Iris pigment epithelial cell (primary cell): ENCODE measurements around the gene IFNB1.

ENCODE experiments used
- DNase-seq: peaks from one replicate; pipeline ENCODE4 v3.0.0-alpha.2; 2011; ENCODE audit warnings: low read depth

Gene IFNB1

GRCh38 chr9:21077781-21078180 lies at the start of gene IFNB1:
TSS of gene IFNB1 (minus strand) at chr9:21077942. CDS start at chr9:21077869, 73 bp downstream.
- no peak for DNase-seq

GRCh38 chr9:21121595-21122251 lies 44.0 kb upstream of the IFNB1 start:
- no peak for DNase-seq

DNA sequence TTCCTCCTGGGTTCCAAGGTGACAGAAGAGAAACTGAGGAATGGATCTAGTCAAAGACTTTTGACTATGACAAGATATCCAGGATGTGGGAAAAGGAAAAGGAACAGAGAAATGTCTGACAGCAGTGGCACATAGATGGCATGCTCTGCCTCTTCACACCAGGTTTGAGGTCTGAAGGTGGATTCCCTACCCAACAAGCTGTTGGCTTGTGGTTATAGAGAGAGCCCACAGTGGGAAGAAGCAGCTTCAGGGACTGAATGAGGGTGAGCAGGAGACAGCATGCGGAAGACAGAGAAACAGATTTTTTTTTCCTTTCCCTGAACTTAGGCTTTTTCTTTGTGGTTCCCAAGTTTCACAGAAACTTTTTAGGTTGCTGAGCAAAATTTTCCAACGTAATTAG lies 43.3 kb upstream of the IFNB1 start:
- no peak for DNase-seq

- no peak for DNase-seq
These were observed 41.5 kb upstream of the IFNB1 start for GRCh38 chr9:21119093-21119770.

DNA sequence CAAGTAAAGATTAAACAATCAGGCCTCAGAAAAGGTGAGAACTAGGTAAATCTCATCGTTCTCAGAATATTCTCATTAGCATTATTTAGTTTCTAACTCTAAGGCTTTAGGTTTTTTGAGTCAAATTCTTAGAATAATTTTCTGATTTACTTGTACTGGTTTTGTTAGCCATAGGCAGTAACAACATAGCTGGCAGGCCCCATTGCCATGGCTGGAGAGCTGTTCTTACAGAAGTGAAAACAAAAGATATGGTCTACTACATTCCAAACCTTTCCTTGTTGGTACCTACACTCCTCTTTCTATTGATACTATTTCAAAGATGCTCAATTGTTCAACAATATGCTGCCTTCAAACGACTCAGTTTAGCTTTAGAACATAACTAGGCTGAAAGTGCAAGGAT lies 36.6 kb upstream of the IFNB1 start:
- DNase-seq: no peak

GRCh38 chr9:21110708-21111576 lies 33.2 kb upstream of the IFNB1 start:
- peak; percentile 75 for DNase-seq

- no peak for DNase-seq
These were observed 27.0 kb upstream of the IFNB1 start for GRCh38 chr9:21104787-21105186.

GRCh38 chr9:21102305-21102704 lies 24.6 kb upstream of the IFNB1 start:
- DNase-seq: peak; percentile 36

DNA sequence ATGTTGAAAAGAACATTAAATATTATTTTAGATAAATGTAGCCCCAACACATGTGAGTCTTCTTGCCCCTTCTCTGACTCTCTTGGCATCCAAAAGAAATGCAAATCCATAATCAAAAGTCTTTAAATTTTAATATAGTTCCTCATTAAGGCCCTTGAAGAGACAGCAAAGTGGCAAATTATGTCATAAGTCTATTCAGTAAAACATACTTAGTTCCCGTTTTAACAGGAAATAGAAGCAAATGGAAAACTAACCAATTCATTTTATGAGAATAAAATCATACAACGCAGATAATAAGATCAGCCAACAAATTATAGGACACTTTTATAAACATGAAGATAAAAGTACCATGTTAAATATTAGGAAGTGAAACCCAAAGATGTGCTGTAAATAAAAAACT lies 20.1 kb upstream of the IFNB1 start:
- DNase-seq: no peak

DNA sequence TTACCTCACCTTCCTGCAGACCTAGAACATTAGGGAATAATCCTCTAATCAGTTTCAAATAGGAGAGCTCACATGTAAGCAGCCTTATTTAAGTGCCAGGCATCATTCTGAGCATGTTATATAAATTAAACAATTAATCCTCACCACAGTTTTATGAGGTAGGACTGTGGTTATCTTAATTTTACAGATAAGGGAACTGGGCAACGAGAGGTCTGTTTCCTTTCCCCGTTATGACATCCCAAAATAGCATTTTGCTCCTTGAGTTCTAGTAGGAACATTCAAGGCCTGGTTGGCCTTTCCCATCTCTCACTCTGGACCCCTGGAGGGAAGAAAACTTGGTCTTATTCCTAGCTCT lies 19.1 kb upstream of the IFNB1 start:
- no peak for DNase-seq

- peak; percentile 70 for DNase-seq
These were observed 18.6 kb upstream of the IFNB1 start for GRCh38 chr9:21096172-21096900.

GRCh38 chr9:21095561-21095960 lies 17.8 kb upstream of the IFNB1 start:
- no peak for DNase-seq

GRCh38 chr9:21086538-21086937 lies 8.8 kb upstream of the IFNB1 start:
- DNase-seq: no peak

GRCh38 chr9:21085005-21085404 lies 7.3 kb upstream of the IFNB1 start:
- DNase-seq: no peak

DNA sequence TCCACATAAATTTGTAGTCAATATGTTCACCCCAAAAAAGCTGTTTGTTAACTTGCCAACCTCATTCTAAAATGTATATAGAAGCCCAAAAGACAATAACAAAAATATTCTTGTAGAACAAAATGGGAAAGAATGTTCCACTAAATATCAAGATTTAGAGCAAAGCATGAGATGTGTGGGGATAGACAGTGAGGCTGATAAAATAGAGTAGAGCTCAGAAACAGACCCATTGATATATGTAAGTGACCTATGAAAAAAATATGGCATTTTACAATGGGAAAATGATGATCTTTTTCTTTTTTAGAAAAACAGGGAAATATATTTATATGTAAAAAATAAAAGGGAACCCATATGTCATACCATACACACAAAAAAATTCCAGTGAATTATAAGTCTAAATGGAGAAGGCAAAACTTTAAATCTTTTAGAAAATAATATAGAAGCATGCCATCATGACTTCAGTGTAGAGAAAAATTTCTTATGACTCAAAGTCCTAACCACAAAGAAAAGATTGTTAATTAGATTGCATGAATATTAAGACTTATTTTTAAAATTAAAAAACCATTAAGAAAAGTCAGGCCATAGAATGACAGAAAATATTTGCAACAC lies 6.6 kb upstream of the IFNB1 start:
- DNase-seq: no peak

GRCh38 chr9:21082671-21083070 lies 4.9 kb upstream of the IFNB1 start:
- DNase-seq: no peak

DNA sequence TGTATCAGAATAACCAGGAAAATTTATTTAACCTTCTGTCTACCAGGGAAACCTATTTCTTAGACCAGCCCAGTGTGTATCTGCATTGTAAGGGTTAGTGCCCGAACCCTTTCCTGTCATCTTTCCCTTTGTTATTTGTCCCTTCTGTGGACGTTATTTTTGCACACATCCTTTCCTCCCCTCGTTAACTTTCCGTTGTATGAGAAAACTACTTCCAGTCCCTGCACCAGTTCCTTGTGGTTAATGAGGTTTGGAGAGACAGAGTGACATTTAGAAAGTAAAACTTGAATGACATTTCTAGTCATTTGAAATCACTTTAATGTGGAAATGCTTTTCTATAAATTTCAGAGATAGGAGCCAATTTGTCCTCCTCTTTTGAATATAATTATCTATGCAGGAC lies 4.3 kb upstream of the IFNB1 start:
- DNase-seq: no peak

GRCh38 chr9:21081451-21081850 lies 3.7 kb upstream of the IFNB1 start:
- no peak for DNase-seq

GRCh38 chr9:21080793-21081192 lies 3.1 kb upstream of the IFNB1 start:
- no peak for DNase-seq

DNA sequence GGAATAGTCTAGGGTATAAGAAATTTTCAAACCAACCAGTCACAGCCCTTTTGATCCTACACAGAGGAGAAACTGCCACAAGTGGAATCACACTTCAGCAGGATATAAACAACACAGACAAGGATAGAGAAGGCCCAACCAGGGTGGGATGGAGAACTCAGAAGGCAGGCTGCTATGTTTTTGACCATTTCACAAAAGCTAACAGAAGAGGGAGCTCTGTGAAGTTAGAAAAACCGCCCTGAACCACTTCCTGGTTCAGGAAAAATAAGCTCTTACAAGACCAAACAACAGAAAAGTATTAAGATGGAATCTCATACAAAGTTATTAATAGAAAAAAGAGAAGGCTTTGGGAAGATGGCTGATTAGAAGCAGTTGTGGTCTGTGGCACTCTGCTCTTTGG lies 960 bp upstream of the IFNB1 start:
- DNase-seq: no peak

DNA sequence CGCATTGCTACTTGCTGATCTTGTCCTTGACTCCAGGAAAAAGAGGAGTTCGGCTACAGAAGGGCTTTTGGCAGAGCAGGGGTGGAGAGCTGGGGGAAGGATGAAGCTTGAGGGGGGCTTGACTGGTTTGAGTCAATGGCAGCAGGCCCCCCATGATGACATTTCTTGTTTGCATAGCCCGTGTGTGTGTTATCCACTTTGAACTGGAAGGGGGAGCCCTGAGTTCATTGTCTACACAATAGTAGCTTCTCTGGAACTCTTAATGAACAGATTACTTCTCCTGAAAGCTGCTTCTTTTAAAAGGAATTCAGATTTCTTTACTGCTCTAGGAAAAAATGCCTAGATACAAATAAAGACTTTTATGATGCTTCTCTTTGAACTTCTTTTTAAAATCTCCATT lies 2.3 kb downstream of the IFNB1 start:
- no peak for DNase-seq

DNA sequence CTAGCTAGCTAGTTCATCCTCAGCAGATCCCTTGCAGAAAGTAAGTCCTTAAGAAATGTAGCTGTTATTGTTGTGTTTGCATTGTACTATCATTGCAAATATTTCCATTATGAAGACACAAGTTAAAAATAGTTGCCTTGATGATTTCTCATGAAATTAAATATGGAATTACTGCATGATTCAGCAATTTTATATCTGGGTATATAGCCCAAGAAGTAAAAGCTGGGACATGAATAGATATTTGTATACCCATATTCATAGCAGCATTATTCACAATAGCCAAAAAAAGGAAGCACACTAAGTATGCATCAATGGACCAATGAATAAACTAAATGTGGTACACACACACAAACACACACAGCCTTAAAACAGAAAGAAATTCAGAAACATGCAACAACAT lies 6.8 kb downstream of the IFNB1 start:
- DNase-seq: peak; percentile 15
